PC-9 (cell line): ENCODE measurements around the gene AOPEP.

Source experiments
- EZH2 ChIP-seq: fragments of 200-600 bp; sonication (generic); IDR thresholded peaks from 2 replicates; pipeline ENCODE4 v1.8.0; 2017; ENCODE audit warnings: antibody characterized with exemption, low read depth
- TF ChIP-seq, protein P1 (sequence below): fragments of 200-600 bp; sonication (generic); conservative IDR thresholded peaks from 2 replicates; pipeline ENCODE4 v1.6.1; 2017; ENCODE audit warnings: mixed run types, antibody characterized with exemption, mild to moderate bottlenecking, moderate library complexity

- TF ChIP-seq, protein P1, sequence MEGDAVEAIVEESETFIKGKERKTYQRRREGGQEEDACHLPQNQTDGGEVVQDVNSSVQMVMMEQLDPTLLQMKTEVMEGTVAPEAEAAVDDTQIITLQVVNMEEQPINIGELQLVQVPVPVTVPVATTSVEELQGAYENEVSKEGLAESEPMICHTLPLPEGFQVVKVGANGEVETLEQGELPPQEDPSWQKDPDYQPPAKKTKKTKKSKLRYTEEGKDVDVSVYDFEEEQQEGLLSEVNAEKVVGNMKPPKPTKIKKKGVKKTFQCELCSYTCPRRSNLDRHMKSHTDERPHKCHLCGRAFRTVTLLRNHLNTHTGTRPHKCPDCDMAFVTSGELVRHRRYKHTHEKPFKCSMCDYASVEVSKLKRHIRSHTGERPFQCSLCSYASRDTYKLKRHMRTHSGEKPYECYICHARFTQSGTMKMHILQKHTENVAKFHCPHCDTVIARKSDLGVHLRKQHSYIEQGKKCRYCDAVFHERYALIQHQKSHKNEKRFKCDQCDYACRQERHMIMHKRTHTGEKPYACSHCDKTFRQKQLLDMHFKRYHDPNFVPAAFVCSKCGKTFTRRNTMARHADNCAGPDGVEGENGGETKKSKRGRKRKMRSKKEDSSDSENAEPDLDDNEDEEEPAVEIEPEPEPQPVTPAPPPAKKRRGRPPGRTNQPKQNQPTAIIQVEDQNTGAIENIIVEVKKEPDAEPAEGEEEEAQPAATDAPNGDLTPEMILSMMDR, result no peak
- TF ChIP-seq EZH2, result no peak
Observed at GRCh38 chr9:94824913-94825610, 98.6 kb downstream of the AOPEP start.
